GM19099 (cell line): Measurements from ENCODE around the gene CRLF1.

Experiments used
- POLR2A ChIP-seq: IDR thresholded peaks from 3 replicates; pipeline ENCODE4 v1.6.1; 2011; ENCODE audit warnings: low read depth; ENCODE audit not compliant: insufficient read length; ENCODE audit errors: extremely low read depth

CRLF1 gene

GRCh38 chr19:18606281-18607225 lies at the start of gene CRLF1:
TSS of gene CRLF1 (minus strand) at chr19:18606799. CDS start at chr19:18606656, 143 bp downstream.
- no peak for TF ChIP-seq POLR2A

GRCh38 chr19:18655173-18655844 lies 48.7 kb upstream of the CRLF1 start:
- no peak for TF ChIP-seq POLR2A

- TF ChIP-seq POLR2A, result no peak
Measured at GRCh38 chr19:18654469-18654868, 47.9 kb upstream of the CRLF1 start.

GRCh38 chr19:18653853-18654252 lies 47.3 kb upstream of the CRLF1 start:
- TF ChIP-seq POLR2A, result no peak

- TF ChIP-seq POLR2A, result no peak
Measured at GRCh38 chr19:18651733-18652132, 45.1 kb upstream of the CRLF1 start.

GRCh38 chr19:18651300-18651699 lies 44.7 kb upstream of the CRLF1 start:
- TF ChIP-seq POLR2A, result no peak

- TF ChIP-seq POLR2A, result no peak
Measured at GRCh38 chr19:18650468-18651041, 44.0 kb upstream of the CRLF1 start.

GRCh38 chr19:18650021-18650390 lies 43.4 kb upstream of the CRLF1 start:
- TF ChIP-seq POLR2A, result no peak

- no peak for TF ChIP-seq POLR2A
Measured at GRCh38 chr19:18649371-18650020, 42.9 kb upstream of the CRLF1 start.

- no peak for TF ChIP-seq POLR2A
Measured at GRCh38 chr19:18648973-18649315, 42.3 kb upstream of the CRLF1 start.

- no peak for TF ChIP-seq POLR2A
Measured at GRCh38 chr19:18647807-18648206, 41.2 kb upstream of the CRLF1 start.

GRCh38 chr19:18647371-18647767 lies 40.8 kb upstream of the CRLF1 start:
- no peak for TF ChIP-seq POLR2A

- no peak for TF ChIP-seq POLR2A
Measured at GRCh38 chr19:18646535-18647370, 40.2 kb upstream of the CRLF1 start.

- no peak for TF ChIP-seq POLR2A
Measured at GRCh38 chr19:18645035-18645511, 38.5 kb upstream of the CRLF1 start.
